GM23248 (cell line): Measurements from ENCODE around the gene ADCY5.

Experiments
- EZH2 ChIP-seq: fragments of 200-600 bp; sonication (generic); IDR thresholded peaks from 2 replicates; pipeline ENCODE4 v1.6.1; 2018; ENCODE audit warnings: antibody characterized with exemption, mild to moderate bottlenecking; ENCODE audit not compliant: insufficient read depth, poor library complexity, severe bottlenecking
- EZH2phosphoT487 ChIP-seq: fragments of 200-600 bp; sonication (generic); IDR thresholded peaks from 2 replicates; pipeline ENCODE4 v1.6.1; 2018; ENCODE audit warnings: antibody characterized with exemption, moderate library complexity, mild to moderate bottlenecking, low read depth; ENCODE audit not compliant: insufficient read depth

GRCh38 chr3:123421353-123422174, 27.3 kb downstream of the ADCY5 start:
- TF ChIP-seq EZH2, result no peak
- TF ChIP-seq EZH2phosphoT487, result no peak
